Measurements from ENCODE around the gene RPS10. TPM values are rescaled to one million over a fixed set of nuclear protein-coding genes. Genes with fewer than 3 reads are reported as not detected.

RPS10 gene
- 835 TPM for total RNA-seq

GRCh38 chr6:34425498-34426410 lies at the start of gene RPS10:
TSS of gene RPS10 (minus strand) at chr6:34426069. CDS start at chr6:34425221, 848 bp downstream.

GRCh38 chr6:34465531-34466241 lies 39.8 kb upstream of the RPS10 start, which contains the start of gene PACSIN1:
TSS of gene PACSIN1 (plus strand) at chr6:34466076. CDS start at chr6:34526306, 60,230 bp downstream.

GRCh38 chr6:34392497-34393190 lies 33.2 kb downstream of the RPS10 start, which contains the start of gene NUDT3:
TSS of gene NUDT3 (minus strand) at chr6:34392669. CDS start at chr6:34392362, 307 bp downstream.

Other genes with a start within 250 kb of the RPS10 start
- 35.8 TPM for gene HMGA1, start 189.2 kb downstream of the RPS10 start, total RNA-seq
- gene SMIM29, start 177.1 kb downstream of the RPS10 start, total RNA-seq, result 26.3 TPM
- gene NUDT3, start 33.4 kb downstream of the RPS10 start, total RNA-seq, result 149 TPM
- 13.6 TPM for gene PACSIN1, start 40.0 kb upstream of the RPS10 start, total RNA-seq
- gene SPDEF, start 130.3 kb upstream of the RPS10 start, total RNA-seq, result not detected